ENCODE results near the gene DNAJC16. TPM values are rescaled to one million over a fixed set of nuclear protein-coding genes. Genes with fewer than 3 reads are reported as not detected.

Gene DNAJC16
- total and polyA plus RNA-seq, 2 of the 13 experiments (the other 11 are each of a cell fraction or from before 2014, with no cell fraction given): 11.4 to 15.4 TPM

- TF ChIP-seq PCBP1 (IDR thresholded peaks at IDR 0.05; ENCODE audit: borderline replicate concordance, low read depth, low read length) (no peak), SNRNP70 (IDR thresholded peaks at IDR 0.05; ENCODE audit: low read depth, low read length) (no peak), RFX5 (IDR thresholded peaks at IDR 0.05; ENCODE audit: low read depth, low read length) (no peak), THAP11 (CRISPR knock-in tag; IDR thresholded peaks at IDR 0.05) (peak; percentile 59; the same call in 1 of the 2 replicates), ZNF674 (CRISPR knock-in tag; IDR thresholded peaks at IDR 0.05; ENCODE audit: low read depth) (no peak), SAP130 (CRISPR knock-in tag; IDR thresholded peaks at IDR 0.05; ENCODE audit: low read depth) (peak; percentile 70), GRHL1 (CRISPR knock-in tag; conservative IDR thresholded peaks at IDR 0.05) (no peak), RXRA (CRISPR knock-in tag; IDR thresholded peaks at IDR 0.05) (peak; percentile 63; the same call in 1 of the 2 replicates), NBN (conservative IDR thresholded peaks at IDR 0.05) (no peak), MXD1 (CRISPR knock-in tag; IDR thresholded peaks at IDR 0.05) (no peak), TBX3 (IDR thresholded peaks at IDR 0.05; ENCODE audit: borderline replicate concordance) (no peak), HHEX (CRISPR knock-in tag; IDR thresholded peaks at IDR 0.05) (no peak), GMEB2 (CRISPR knock-in tag; IDR thresholded peaks at IDR 0.05; ENCODE audit: low read depth) (peak; percentile 52; the same call in 1 of the 2 replicates), ZNF580 (CRISPR knock-in tag; IDR thresholded peaks at IDR 0.05; ENCODE audit: borderline replicate concordance, low read depth) (no peak), ZNF142 (CRISPR knock-in tag; IDR thresholded peaks at IDR 0.05) (no peak), ZFP36L2 (CRISPR knock-in tag; IDR thresholded peaks at IDR 0.05) (no peak), ZBTB38 (CRISPR knock-in tag; IDR thresholded peaks at IDR 0.05) (no peak), SOX13 (IDR thresholded peaks at IDR 0.05) (no peak), SOX13 (CRISPR knock-in tag; conservative IDR thresholded peaks at IDR 0.05 in 1 of 2, IDR thresholded peaks at IDR 0.05 in 1 of 2) (no peak), SRF (IDR thresholded peaks at IDR 0.05; ENCODE audit: low read depth, low read length) (no peak), AKAP8 (CRISPR knock-in tag; IDR thresholded peaks at IDR 0.05) (no peak)
Measured at GRCh38 chr1:15524283-15525049, 2.2 kb upstream of the DNAJC16 start (continued).

All from HepG2 (cell line).